Measurements from ENCODE around the gene ABHD17A. TPM values are rescaled to one million over a fixed set of nuclear protein-coding genes. Genes with fewer than 3 reads are reported as not detected.
A peak's percentile ranks its signal among the peaks of the same experiment; 100 is the strongest.

Gene ABHD17A
- total and polyA plus RNA-seq, 2 of the 8 experiments (the other 6 are each of a cell fraction or from before 2014, with no cell fraction given) = 41.2 to 87.4 TPM

- Histone ChIP-seq H3K79me1 (ENCODE audit: low read depth, low read length) (peaks cover 13% of the 10 kb centered on the region), H3K4me3 (ENCODE audit: extremely low read depth in 1 of 4, insufficient read depth in 2 of 4, low read depth in 3 of 4, low read length in 4 of 4) (peak overlapping the region; percentile 17 to 71 (median 37); a peak in 7 of 8 replicates), H4K5ac (ENCODE audit: insufficient read length, low read depth, low read length) (peak overlapping the region; percentile 27), H4K91ac (replicated peaks; ENCODE audit: insufficient read length, low read length) (peak overlapping the region; percentile 56), H3K27me3 (replicated peaks in 1 of 4; ENCODE audit: control insufficient read depth in 3 of 4, extremely low read depth in 1 of 4, insufficient read depth in 3 of 4, low read length in 3 of 4) (no peaks in the 10 kb centered on the region), H3K4ac (replicated peaks; ENCODE audit: insufficient read length, low read depth, low read length) (peak overlapping the region; percentile 36), H2BK15ac (ENCODE audit: low read length) (no peak overlapping the region), H3K27ac (ENCODE audit: low read depth, low read length) (peak overlapping the region; percentile 87), H2BK20ac (ENCODE audit: low read length) (0 out of 2 replicates have a peak overlapping the region, but pooled peaks have one; percentile 72), H3K23me2 (ENCODE audit: low read depth, low read length) (peaks cover 3% of the 10 kb centered on the region), H3K4me2 (ENCODE audit: insufficient read depth in 1 of 2, low read depth in 2 of 2, low read length in 2 of 2) (peak overlapping the region; percentile 75 to 81), H2BK12ac (ENCODE audit: low read depth, low read length) (no peak overlapping the region), H3K56ac (replicated peaks; ENCODE audit: insufficient read length, low read depth, low read length) (peak overlapping the region; percentile 17), H3K4me1 (replicated peaks in 1 of 4; ENCODE audit: control insufficient read depth in 3 of 4, insufficient read depth in 4 of 4, low read length in 3 of 4) (peaks cover 0 to 9% (median 8%) of the 10 kb centered on the region in 4 experiments; a peak in 5 of 7 replicates), H4K8ac (ENCODE audit: extremely low read depth, insufficient read depth, low read length) (peak overlapping the region; percentile 87; the same call in 1 of the 2 replicates), H4K20me1 (replicated peaks in 1 of 2; ENCODE audit: control insufficient read depth in 1 of 2, insufficient read depth in 2 of 2, low read length in 2 of 2) (peaks cover 9 to 15% of the 10 kb centered on the region in 2 experiments), H2BK5ac (ENCODE audit: low read depth, low read length) (peak overlapping the region; percentile 97), H3K79me2 (ENCODE audit: control insufficient read depth in 1 of 2, insufficient read depth in 2 of 2, low read length in 2 of 2) (peaks cover 12 to 40% of the 10 kb centered on the region in 2 experiments; a peak in 3 of 4 replicates), H3K23ac (ENCODE audit: insufficient read length) (no peak overlapping the region), H3K9ac (replicated peaks in 1 of 4; ENCODE audit: extremely low read depth in 1 of 4, low read depth in 3 of 4, low read length in 3 of 4) (peak overlapping the region in 2 of 4 experiments; percentile 44 to 58; a peak in 2 of 7 replicates), H2AK5ac (ENCODE audit: low read depth, low read length) (peak overlapping the region; percentile 6; the same call in 1 of the 2 replicates), H3K36me3 (ENCODE audit: control insufficient read depth in 2 of 4, insufficient read depth in 4 of 4, low read length in 3 of 4) (peaks cover 0 to 4% (median under 1%) of the 10 kb centered on the region in 4 experiments; a peak in 1 of 8 replicates), H2BK120ac (replicated peaks; ENCODE audit: low read depth, low read length) (peak overlapping the region; percentile 18), H2AFZ (ENCODE audit: low read length) (no peak overlapping the region; the same call in 1 of the 2 replicates), H3K9me3 (ENCODE audit: insufficient read depth in 2 of 2, low read depth in 1 of 2, low read length in 1 of 2) (no peaks in the 10 kb centered on the region), H3K14ac (ENCODE audit: insufficient read length) (no peak overlapping the region), H3K18ac (ENCODE audit: extremely low read depth, low read length) (0 out of 2 replicates have a peak overlapping the region, but pooled peaks have one; percentile 78)
- ChIA-PET POLR2A (ENCODE audit: partially characterized antibody) (interaction anchor here (0.7 to 2.1 kb wide), 13 partner anchors 9 to 813 kb away, joined by 3 to 10 read pairs (median 4); partner anchors contain the start of gene ABHD17A), CTCF (ENCODE audit: partially characterized antibody) (interaction anchor here (0.6 to 1.7 kb wide), 6 partner anchors 8 to 40 kb away, joined by 3 to 6 read pairs (median 4); no protein-coding TSS in a partner anchor)
- DNase-seq (ENCODE audit: low read depth in 1 of 2, low spot score in 2 of 2) (no peak), FAIRE-seq (no peak)
- 24% methylated on average over 7 of the region's 8 CpGs; no CpG with 5 or more reads in 1 of the 2 experiments for WGBS, 2 experiments (ENCODE audit: extremely low coverage in 1 of 2, insufficient coverage in 1 of 2, insufficient read length in 1 of 2, insufficient replicate concordance in 2 of 2, low coverage in 1 of 2, low lambda C conversion rate in 2 of 2, missing lambda C conversion rate in 1 of 2)
- TF ChIP-seq HDAC6 (IDR thresholded peaks at IDR 0.05; ENCODE audit: low read depth, low read length) (no peak), NRF1 (IDR thresholded peaks at IDR 0.05; ENCODE audit: low read depth, low read length) (no peak), TBP (IDR thresholded peaks at IDR 0.05; ENCODE audit: low read depth, low read length) (no peak)
Observed at GRCh38 chr19:1904860-1905109, 19.5 kb upstream of the ABHD17A start.
